Omental fat pad (tissue), 4 donors: ENCODE data around the gene PLA2G2F. TPM values are rescaled to one million over a fixed set of nuclear protein-coding genes. Genes with fewer than 3 reads are reported as not detected.

ENCODE experiments used
- ATAC-seq: fragments of 150-250 bp; one replicate; pipeline ENCODE4 v1.9.1; 2016; ENCODE audit warnings: mild to moderate bottlenecking, moderate library complexity; ENCODE audit not compliant: low FRiP score
- DNase-seq: peaks from one replicate; pipeline ENCODE4 v3.0.0-alpha.2; 2019; ENCODE audit warnings: low spot score
- CTCF ChIP-seq, 3 donors: fragments of 450-650 bp; IDR thresholded peaks; one replicate each; pipeline ENCODE4 v1.5.1; 2016 to 2017; ENCODE audit warnings: antibody characterized with exemption in 3 of 3, mild to moderate bottlenecking in 3 of 3, moderate library complexity in 2 of 3
- total RNA-seq, 4 donors: library from RNA; depleted of rRNA; stranded (reverse); fragments of >200 nt; gene quantifications; one replicate each; pipeline ENCODE4 v1.1.0, GENCODE V29; 2016

The PLA2G2F gene
- total RNA-seq, 4 donors from 2014 or later = not detected

DNA sequence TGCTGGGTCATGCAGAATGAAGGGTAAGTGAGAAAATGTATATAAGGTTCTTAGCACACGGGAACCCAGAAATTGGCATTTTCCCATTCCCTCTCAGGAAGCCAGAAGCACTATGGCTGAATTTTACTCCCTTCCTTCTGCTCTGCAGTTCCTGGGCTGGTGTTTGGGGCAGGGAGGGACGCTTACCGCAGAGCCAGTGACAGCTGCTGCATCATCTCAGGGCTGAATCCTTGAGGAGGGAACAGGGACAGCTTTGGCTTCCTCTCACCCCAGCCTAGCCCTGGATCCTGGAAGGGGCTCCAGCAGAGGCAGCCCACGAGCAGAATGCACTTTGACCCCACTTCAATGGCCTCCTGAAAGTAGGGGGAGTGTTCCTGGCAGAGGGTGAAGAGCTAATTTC lies 31.8 kb upstream of the PLA2G2F start:
- DNase-seq = no peak

DNA sequence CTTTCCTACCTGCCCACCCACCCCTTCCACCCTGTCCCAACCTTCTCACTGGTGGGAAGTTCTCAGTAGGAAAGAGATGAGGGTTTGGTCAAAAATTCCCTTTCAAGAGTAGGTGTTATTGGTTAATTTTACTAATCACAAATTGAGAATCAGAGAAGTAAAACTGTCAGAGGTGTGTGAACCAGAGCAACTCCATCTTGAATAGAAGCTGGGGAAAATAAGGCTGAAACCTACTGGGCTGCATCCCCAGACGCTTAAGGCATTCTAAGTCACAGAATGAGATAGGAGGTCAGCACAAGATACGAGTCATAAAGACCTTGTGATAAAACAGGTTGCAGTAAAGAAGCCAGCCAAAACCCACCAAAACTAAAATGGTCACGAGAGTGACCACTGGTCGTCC lies 31.3 kb upstream of the PLA2G2F start:
- TF ChIP-seq CTCF (IDR thresholded peaks at IDR 0.05) = no peak
- DNase-seq (no peak), ATAC-seq (no peak)

More for the DNA sequence above, 31.8 kb upstream of the PLA2G2F start:
- ATAC-seq = no peak
- no peak for TF ChIP-seq CTCF (IDR thresholded peaks at IDR 0.05)

DNA sequence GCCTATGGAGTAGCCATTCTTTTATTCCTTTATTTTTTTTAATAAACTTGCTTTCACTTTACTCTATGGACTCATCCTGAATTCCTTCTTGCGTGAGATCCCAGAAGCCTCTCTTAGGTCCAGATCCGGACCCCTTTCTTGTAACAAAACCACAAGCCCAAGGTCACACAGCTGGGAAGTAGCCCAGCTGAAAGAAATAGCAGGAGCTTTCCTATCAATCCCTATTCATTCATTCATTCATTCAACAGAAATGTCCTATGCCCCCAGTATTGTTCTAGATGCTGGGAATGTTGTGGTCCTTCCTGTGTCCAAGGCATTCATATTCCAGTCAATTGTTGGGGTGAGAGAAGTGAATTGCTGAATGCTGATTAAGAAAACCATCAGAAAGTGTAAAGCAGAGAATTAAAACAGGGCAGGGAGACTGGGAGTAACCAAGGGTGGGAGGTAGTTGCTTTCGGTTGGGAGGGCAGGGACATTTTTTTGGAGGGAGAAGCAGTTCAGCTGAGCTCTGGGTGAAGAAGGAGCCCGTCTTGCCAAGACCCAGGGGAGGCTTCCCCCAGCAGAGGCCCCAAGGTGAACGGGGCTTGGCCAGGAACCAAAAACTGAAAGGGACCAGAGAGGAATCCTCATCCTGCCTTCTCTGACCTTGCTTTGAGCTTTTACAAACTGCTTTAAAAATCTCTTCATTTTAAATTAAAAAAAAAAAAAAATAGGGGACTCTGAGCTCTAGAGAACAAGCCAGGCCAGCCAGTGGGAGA lies 30.6 kb upstream of the PLA2G2F start:
- no peak for ATAC-seq
- TF ChIP-seq CTCF (IDR thresholded peaks at IDR 0.05) = no peak
- no peak for DNase-seq

- no peak for DNase-seq
- ATAC-seq = no peak
- TF ChIP-seq CTCF (IDR thresholded peaks at IDR 0.05) = no peak
These were observed 29.8 kb upstream of the PLA2G2F start for GRCh38 chr1:20109223-20109856.

- no peak for DNase-seq
- ATAC-seq = peak; percentile 37
- no peak for TF ChIP-seq CTCF (IDR thresholded peaks at IDR 0.05)
These were observed 28.4 kb upstream of the PLA2G2F start for GRCh38 chr1:20110679-20111078.

DNA sequence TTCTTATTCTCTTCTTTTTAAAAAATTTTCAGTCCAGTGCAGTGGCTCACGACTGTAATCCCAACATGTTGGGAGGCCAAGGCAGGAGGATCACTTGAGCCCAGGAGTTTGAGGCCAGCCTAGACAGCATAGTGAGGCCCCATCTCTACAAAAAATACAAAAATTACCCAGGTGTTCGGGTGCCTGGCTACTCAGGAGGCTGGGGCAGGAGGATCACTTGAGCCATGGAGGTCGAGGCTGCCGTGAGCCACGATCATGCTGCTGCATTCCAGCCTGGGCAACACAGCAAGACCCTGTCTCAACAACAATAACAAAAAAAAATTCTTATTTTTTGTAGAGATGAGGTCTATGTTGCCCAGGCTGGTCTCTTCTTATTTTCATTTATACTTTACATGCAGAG lies 27.7 kb upstream of the PLA2G2F start:
- no peak for ATAC-seq
- no peak for TF ChIP-seq CTCF (IDR thresholded peaks at IDR 0.05)
- no peak for DNase-seq
